GM12864 (cell line): ENCODE results near the gene DDX1.
A peak's percentile ranks its signal among the peaks of the same experiment; 100 is the strongest.
"Not testable (repeated sequence)": the region's sequence is repeated elsewhere in the genome, so short reads cannot be mapped to it uniquely, and the experiment has no call there.

Experiments
- DNase-seq: peaks from one replicate; pipeline ENCODE4 v3.0.0-alpha.2; 2011; ENCODE audit warnings: low read depth
- H3K4me3 ChIP-seq: 2 replicates; pipeline ENCODE4 v1.5.1; 2011; ENCODE audit warnings: mild to moderate bottlenecking, low read depth, low read length, control low read depth
- TF ChIP-seq, protein P1 (sequence below): IDR thresholded peaks from 2 replicates; pipeline ENCODE4 v1.5.1; 2011; ENCODE audit warnings: low read depth, mild to moderate bottlenecking, moderate library complexity, low read length, control low read depth, inconsistent platforms; ENCODE audit errors: missing control alignments

DDX1 gene

DNA sequence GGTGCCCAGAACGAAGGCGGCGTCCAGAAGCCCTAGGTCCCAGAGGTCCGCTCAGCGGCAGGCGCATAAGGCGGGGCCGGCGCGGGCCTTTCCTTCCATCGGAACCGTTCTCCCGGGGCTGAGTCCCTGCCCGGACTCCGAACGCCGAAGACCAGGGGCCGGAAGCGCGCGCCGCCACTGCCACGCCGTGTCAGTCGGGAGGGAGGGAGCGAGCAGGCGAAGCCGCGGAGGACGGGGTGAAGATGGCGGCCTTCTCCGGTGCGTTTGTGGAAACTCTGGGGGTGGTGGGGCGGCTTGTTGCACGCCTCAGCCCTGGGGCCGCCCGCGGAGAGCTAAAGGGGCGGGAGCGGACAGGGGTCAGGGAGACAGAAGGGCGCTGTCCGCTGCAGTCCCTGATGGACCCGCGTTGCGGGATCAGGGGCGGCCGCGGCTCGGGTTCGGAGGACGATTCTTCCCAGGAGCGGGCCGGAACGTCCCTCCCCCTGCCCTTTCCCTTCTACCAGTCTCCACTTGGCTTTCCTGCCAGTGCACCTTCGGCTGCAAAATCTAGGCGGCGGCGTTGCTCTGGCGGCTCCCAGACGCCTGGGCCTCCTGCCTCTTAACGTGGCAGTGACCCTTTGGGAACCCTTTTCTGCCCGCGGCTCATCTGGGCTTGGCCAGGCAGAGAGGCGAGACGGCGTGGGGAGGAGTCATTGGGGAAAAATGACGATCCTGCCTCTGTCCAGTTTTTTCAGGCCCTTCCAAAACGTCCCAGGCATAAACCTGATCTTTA, at the start of gene DDX1:
Gene DDX1 (plus strand): TSS at position 177 of the 772 bp plus-strand sequence. CDS start 66 bp downstream, at position 243.
- TF ChIP-seq, protein P1, sequence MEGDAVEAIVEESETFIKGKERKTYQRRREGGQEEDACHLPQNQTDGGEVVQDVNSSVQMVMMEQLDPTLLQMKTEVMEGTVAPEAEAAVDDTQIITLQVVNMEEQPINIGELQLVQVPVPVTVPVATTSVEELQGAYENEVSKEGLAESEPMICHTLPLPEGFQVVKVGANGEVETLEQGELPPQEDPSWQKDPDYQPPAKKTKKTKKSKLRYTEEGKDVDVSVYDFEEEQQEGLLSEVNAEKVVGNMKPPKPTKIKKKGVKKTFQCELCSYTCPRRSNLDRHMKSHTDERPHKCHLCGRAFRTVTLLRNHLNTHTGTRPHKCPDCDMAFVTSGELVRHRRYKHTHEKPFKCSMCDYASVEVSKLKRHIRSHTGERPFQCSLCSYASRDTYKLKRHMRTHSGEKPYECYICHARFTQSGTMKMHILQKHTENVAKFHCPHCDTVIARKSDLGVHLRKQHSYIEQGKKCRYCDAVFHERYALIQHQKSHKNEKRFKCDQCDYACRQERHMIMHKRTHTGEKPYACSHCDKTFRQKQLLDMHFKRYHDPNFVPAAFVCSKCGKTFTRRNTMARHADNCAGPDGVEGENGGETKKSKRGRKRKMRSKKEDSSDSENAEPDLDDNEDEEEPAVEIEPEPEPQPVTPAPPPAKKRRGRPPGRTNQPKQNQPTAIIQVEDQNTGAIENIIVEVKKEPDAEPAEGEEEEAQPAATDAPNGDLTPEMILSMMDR: no peak
- peak within 1 kb of the TSS; percentile 90 for H3K4me3 ChIP-seq
- DNase-seq: peak; percentile 53

- not testable (repeated sequence) for H3K4me3 ChIP-seq, DNase-seq
Measured at GRCh38 chr2:15542269-15542668, 49.4 kb upstream of the DDX1 start.

DNA sequence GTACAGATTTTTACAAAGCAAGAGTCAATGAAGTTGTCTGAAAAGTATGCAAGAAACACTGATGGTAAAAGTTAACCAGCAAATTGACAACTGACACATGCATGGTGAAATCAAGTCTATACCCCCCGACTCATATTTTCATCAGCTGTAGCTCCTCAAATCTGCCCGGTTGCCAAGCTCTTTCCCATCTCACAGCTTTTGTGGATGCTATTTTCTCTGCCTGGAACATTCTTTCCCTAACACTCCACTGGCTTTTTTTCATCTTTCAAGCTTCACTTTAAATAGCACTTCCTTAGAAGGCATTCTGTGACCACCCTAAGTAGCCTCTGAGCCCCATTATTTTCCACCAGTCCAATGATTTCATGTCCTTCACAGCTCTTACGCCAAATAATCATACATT, 48.6 kb upstream of the DDX1 start:
- TF ChIP-seq, protein P1: no peak

DNA sequence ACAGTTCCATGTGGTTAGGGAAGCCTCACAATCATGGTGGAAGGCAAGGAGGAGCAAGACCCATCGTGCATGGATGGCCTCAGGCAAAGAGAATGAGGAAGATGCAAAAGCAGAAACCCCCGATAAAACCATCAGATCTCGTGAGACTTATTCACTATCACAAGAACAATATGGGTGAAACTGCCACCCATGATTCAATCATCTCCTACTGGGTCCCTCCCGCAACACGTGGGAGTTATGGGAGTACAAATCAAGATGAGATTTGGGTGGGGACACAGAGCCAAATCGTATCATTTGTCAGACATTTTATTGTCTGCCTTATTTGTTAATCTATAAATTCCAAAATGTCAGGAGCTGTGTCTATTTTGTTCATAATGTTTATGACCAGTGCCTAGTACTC, 48.1 kb upstream of the DDX1 start:
- TF ChIP-seq, protein P1: no peak
- DNase-seq: no peak
- H3K4me3 ChIP-seq: no peak overlapping the region

More for the DNA sequence above, 48.6 kb upstream of the DDX1 start:
- DNase-seq: no peak
- H3K4me3 ChIP-seq: no peak overlapping the region

DNA sequence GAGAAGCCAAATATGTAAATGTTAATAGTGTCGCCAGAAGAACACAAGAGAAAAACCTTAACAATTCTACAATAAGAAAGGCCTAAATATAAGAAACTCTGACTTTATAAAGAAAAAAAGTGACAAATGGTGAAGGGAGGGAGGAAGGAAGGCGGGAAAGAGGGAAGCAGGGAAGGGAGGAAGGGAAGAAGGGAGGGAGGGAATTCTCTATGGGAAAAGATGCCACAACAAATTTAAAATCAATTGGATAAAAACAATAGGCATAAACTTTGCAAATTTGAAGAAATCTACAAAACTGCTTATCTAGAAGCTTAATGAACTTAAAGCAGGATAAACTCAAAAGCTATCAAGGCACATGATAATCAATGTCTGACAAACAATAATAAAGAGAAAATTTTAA, 47.4 kb upstream of the DDX1 start:
- TF ChIP-seq, protein P1: no peak
- H3K4me3 ChIP-seq: no peak overlapping the region
- DNase-seq: no peak

DNA sequence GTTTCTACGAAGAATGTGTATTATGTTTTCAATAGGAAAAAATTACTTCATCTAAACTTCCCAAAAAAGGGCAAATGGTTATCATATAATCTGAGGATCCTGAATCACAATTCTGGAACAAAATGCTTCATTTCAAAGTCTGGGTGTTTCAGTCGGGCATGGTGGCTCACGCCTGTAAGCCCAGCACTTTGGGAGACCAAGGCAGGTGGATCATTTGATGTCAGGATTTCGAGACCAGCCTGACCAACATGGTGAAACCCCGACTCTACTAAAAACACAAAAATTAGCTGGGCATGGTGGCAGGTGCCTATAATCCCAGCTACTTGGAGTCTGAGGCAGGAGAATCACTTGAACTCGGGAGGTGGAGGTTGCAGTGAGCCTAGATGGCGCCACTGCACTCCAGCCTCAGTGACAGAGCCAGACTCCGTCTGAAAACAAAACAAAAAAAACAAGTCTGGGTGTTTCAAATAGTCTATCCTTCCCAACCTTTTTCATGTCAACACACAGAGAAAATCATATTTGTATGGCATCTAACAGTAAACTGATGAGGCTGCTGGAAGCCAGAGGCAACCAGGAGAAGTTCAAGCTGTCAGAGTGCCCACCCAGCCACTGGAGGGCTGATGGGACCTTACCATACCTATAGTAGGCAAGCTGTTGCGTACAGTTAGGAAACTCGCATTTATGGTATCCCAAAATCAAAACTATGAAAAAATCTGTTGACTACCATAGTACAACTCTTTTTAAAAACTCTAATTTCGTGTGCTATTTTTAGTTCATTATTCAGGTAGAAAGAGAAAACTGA, 45.2 kb upstream of the DDX1 start:
- H3K4me3 ChIP-seq: no peak overlapping the region
- TF ChIP-seq, protein P1: peak; percentile 30
- no peak for DNase-seq

- no peak overlapping the region for H3K4me3 ChIP-seq
- DNase-seq: no peak
- TF ChIP-seq, protein P1: no peak
Measured at GRCh38 chr2:15547115-15547876, 44.4 kb upstream of the DDX1 start.
